Testis (tissue), 3 donors: ENCODE results near the gene PYDC1. TPM values are rescaled to one million over a fixed set of nuclear protein-coding genes. Genes with fewer than 3 reads are reported as not detected.

Source experiments
- DNase-seq: peaks from one replicate; pipeline ENCODE4 v3.0.0-alpha.2; 2019
- H3K27ac ChIP-seq, 2 donors: fragments of 200-600 bp; sonication (generic); one replicate each; pipeline ENCODE4 v1.5.1; 2019
- H3K27me3 ChIP-seq: fragments of 200-600 bp; sonication (generic); one replicate; pipeline ENCODE4 v1.5.1; 2019
- H3K36me3 ChIP-seq: fragments of 200-600 bp; sonication (generic); one replicate; pipeline ENCODE4 v1.5.1; 2017; ENCODE audit warnings: low read depth; ENCODE audit errors: missing control alignments
- H3K4me1 ChIP-seq: fragments of 200-600 bp; sonication (generic); one replicate; pipeline ENCODE4 v1.5.1; 2019
- H3K4me3 ChIP-seq, 2 donors: fragments of 200-600 bp; sonication (generic); one replicate each; pipeline ENCODE4 v1.5.1; 2017 to 2019
- H3K9me3 ChIP-seq: fragments of 200-600 bp; sonication (generic); one replicate; pipeline ENCODE4 v1.5.1; 2017
- CTCF ChIP-seq, 3 experiments: fragments of 450-650 bp in 2 of 3; fragments of 200-600 bp in 1 of 3; sonication (generic) in 1 of 3; IDR thresholded peaks; one replicate each; pipeline ENCODE4 v1.5.1; 2016 to 2019; ENCODE audit warnings: antibody characterized with exemption in 3 of 3, mild to moderate bottlenecking in 2 of 3, moderate library complexity in 1 of 3
- POLR2A ChIP-seq: fragments of 450-650 bp; IDR thresholded peaks from one replicate; pipeline ENCODE4 v1.6.1; 2017; ENCODE audit warnings: antibody characterized with exemption, mild to moderate bottlenecking, moderate library complexity
- WGBS, 2 donors: methylation state at CpG; one replicate each; pipeline ENCODE4 v1.1.5; 2018; 5-methylcytosine and 5-hydroxymethylcytosine counted together
- intact Hi-C: fragments of 100-400 bp; cut with DNase I; formaldehyde crosslinking; loops from one replicate; pipeline ENCODE4 v1.15.1; 2023; ENCODE audit warnings: low total_unique reads
- polyA plus RNA-seq: library from polyadenylated mRNA; stranded (reverse); fragments of 350-450 nt; fragmentation: Illumina TruSeq; extraction: RNeasy Lipid Tissue Mini Kit (QIAGEN cat#74804); gene quantifications from one replicate; pipeline ENCODE4 v1.2.3, GENCODE V29; 2014; ENCODE audit warnings: low read depth, low replicate concordance; ENCODE audit not compliant: insufficient read depth
- total RNA-seq, 2 donors: library from RNA; depleted of rRNA; stranded (reverse); fragments of >200 nt; gene quantifications; one replicate each; pipeline ENCODE4 v1.2.3, GENCODE V29; 2016

The PYDC1 gene
- total and polyA plus RNA-seq, 3 donors from 2014 or later, result not detected

- intact Hi-C loops, result loop anchor here (5.0 to 10.0 kb wide), 2 partner anchors 35 to 688 kb away; partner anchors contain the start of genes PRSS36 and ZNF267
- 79 to 80% methylated on average over 10 of the region's 10 CpGs for WGBS, 2 donors
- no peak for TF ChIP-seq CTCF (IDR thresholded peaks at IDR 0.05)
- no peak for TF ChIP-seq POLR2A
Measured at GRCh38 chr16:31186930-31187807, 29.8 kb downstream of the PYDC1 start.

GRCh38 chr16:31186176-31186575, 30.8 kb downstream of the PYDC1 start:
- 76 to 84% methylated on average over 7 of the region's 7 CpGs for WGBS, 2 donors
- H3K9me3 ChIP-seq, result no peaks in the 10 kb centered on the region
- peaks cover 23% of the 10 kb centered on the region for H3K4me1 ChIP-seq
- intact Hi-C loops, result loop anchor here (5.0 to 10.0 kb wide), 2 partner anchors 34 to 689 kb away; partner anchors contain the start of genes PRSS36 and ZNF267
- H3K27me3 ChIP-seq, result no peaks in the 10 kb centered on the region
- peaks cover 3% of the 10 kb centered on the region for H3K36me3 ChIP-seq
- no peak for TF ChIP-seq POLR2A
- no peak for TF ChIP-seq CTCF (IDR thresholded peaks at IDR 0.05)
- H3K4me3 ChIP-seq, result no peak overlapping the region
- DNase-seq, result no peak
- no peak overlapping the region for H3K27ac ChIP-seq

More at GRCh38 chr16:31186930-31187807, 29.8 kb downstream of the PYDC1 start:
- Histone ChIP-seq H3K9me3 (no peaks in the 10 kb centered on the region), H3K4me1 (peaks cover 15% of the 10 kb centered on the region), H3K27me3 (no peaks in the 10 kb centered on the region), H3K36me3 (peaks cover 3% of the 10 kb centered on the region), H3K4me3 (no peak overlapping the region), H3K27ac (no peak overlapping the region)
- no peak for DNase-seq

GRCh38 chr16:31185339-31185738, 31.6 kb downstream of the PYDC1 start:
- intact Hi-C loops, result loop anchor here (5.0 to 10.0 kb wide), 2 partner anchors 33 to 689 kb away; partner anchors contain the start of genes PRSS36 and ZNF267
- peaks cover 3% of the 10 kb centered on the region for H3K36me3 ChIP-seq

GRCh38 chr16:31184888-31185287, 32.0 kb downstream of the PYDC1 start:
- WGBS, 2 donors, result 87 to 96% methylated on average over 14 of the region's 14 CpGs
- no peaks in the 10 kb centered on the region for H3K9me3 ChIP-seq
- H3K4me1 ChIP-seq, result peaks cover 23% of the 10 kb centered on the region
- no peak for DNase-seq
- TF ChIP-seq CTCF (IDR thresholded peaks at IDR 0.05), result no peak
- no peak for TF ChIP-seq POLR2A
- no peak overlapping the region for H3K4me3 ChIP-seq
- intact Hi-C loops, result loop anchor here (5.0 to 10.0 kb wide), 2 partner anchors 33 to 690 kb away; partner anchors contain the start of genes PRSS36 and ZNF267
- no peaks in the 10 kb centered on the region for H3K27me3 ChIP-seq
- no peak overlapping the region for H3K27ac ChIP-seq
- peaks cover 3% of the 10 kb centered on the region for H3K36me3 ChIP-seq

More at GRCh38 chr16:31185339-31185738, 31.6 kb downstream of the PYDC1 start:
- peaks cover 23% of the 10 kb centered on the region for H3K4me1 ChIP-seq
- 73% methylated on average over 5 of the region's 5 CpGs for WGBS, 2 donors
- H3K27me3 ChIP-seq, result no peaks in the 10 kb centered on the region
- no peak for DNase-seq
- H3K27ac ChIP-seq, result no peak overlapping the region
- H3K9me3 ChIP-seq, result no peaks in the 10 kb centered on the region
- TF ChIP-seq CTCF (IDR thresholded peaks at IDR 0.05), result no peak
- TF ChIP-seq POLR2A, result no peak
- H3K4me3 ChIP-seq, result no peak overlapping the region
